Measurements from ENCODE around the gene DHPS.

- TF ChIP-seq POLR2A (IDR thresholded peaks at IDR 0.05) = no peak
- no peak for TF ChIP-seq CTCF (IDR thresholded peaks at IDR 0.05 in 8 of 11, conservative IDR thresholded peaks at IDR 0.05 in 3 of 11)
- TF ChIP-seq POLR2AphosphoS5 (IDR thresholded peaks at IDR 0.05) = no peak
Observed at GRCh38 chr19:12647047-12647446, 34.6 kb downstream of the DHPS start.
